Subcutaneous adipose tissue (tissue), 4 donors: ENCODE data around the gene REV1. TPM values are rescaled to one million over a fixed set of nuclear protein-coding genes. Genes with fewer than 3 reads are reported as not detected.

Experiments
- CTCF ChIP-seq: fragments of 450-650 bp; IDR thresholded peaks from one replicate; pipeline ENCODE4 v1.5.1; 2016; ENCODE audit warnings: low read depth, mild to moderate bottlenecking, control low read depth, antibody characterized with exemption, moderate library complexity
- total RNA-seq, 4 donors: library from RNA; depleted of rRNA; stranded (reverse); fragments of >200 nt; gene quantifications; one replicate each; pipeline ENCODE4 v1.1.0, GENCODE V29; 2016

REV1 gene
- total RNA-seq, 4 donors from 2014 or later = 39.4 to 65.9 (median 52.8) TPM

GRCh38 chr2:99512181-99512591 is 22.4 kb upstream of the REV1 start:
- TF ChIP-seq CTCF = no peak

- TF ChIP-seq CTCF = no peak
Observed at GRCh38 chr2:99509387-99509786, 19.6 kb upstream of the REV1 start.

GRCh38 chr2:99507937-99508818 is 18.4 kb upstream of the REV1 start:
- no peak for TF ChIP-seq CTCF

- no peak for TF ChIP-seq CTCF
Observed at GRCh38 chr2:99504844-99505584, 15.2 kb upstream of the REV1 start.

- no peak for TF ChIP-seq CTCF
Observed at GRCh38 chr2:99496021-99496420, 6.2 kb upstream of the REV1 start.

- no peak for TF ChIP-seq CTCF
Observed at GRCh38 chr2:99495115-99495860, 5.5 kb upstream of the REV1 start.

- TF ChIP-seq CTCF = no peak
Observed at GRCh38 chr2:99492721-99493120, 2.9 kb upstream of the REV1 start.
